H54 (cell line): ENCODE measurements around the gene HMGXB4.

ENCODE experiments used
- DNase-seq: peaks from one replicate; pipeline ENCODE4 v3.0.0; 2011; ENCODE audit warnings: low spot score, mixed read lengths; ENCODE audit not compliant: insufficient read length
- FAIRE-seq: peaks from 3 replicates; lab custom pipeline; 2011; peaks lifted over from hg19 to GRCh38; lab: Jason Lieb, UNC
- POLR2A ChIP-seq: IDR thresholded peaks from 2 replicates; pipeline ENCODE4 v1.6.1; 2011; ENCODE audit warnings: low read depth, mild to moderate bottlenecking, low read length

HMGXB4 gene

GRCh38 chr22:35319244-35319985 lies 62.1 kb downstream of the HMGXB4 start:
- DNase-seq (no peak), FAIRE-seq (no peak)
- TF ChIP-seq POLR2A = no peak

- no peak for TF ChIP-seq POLR2A
- DNase-seq = no peak
- FAIRE-seq = no peak
Measured at GRCh38 chr22:35322126-35322525, 64.8 kb downstream of the HMGXB4 start.

GRCh38 chr22:35322893-35323292 lies 65.6 kb downstream of the HMGXB4 start:
- DNase-seq (no peak), FAIRE-seq (no peak)
- TF ChIP-seq POLR2A = no peak

GRCh38 chr22:35323305-35323704 lies 66.0 kb downstream of the HMGXB4 start:
- FAIRE-seq (no peak), DNase-seq (no peak)
- TF ChIP-seq POLR2A = no peak

GRCh38 chr22:35324067-35324466 lies 66.8 kb downstream of the HMGXB4 start:
- DNase-seq (no peak), FAIRE-seq (no peak)
- no peak for TF ChIP-seq POLR2A

- FAIRE-seq (no peak), DNase-seq (no peak)
- no peak for TF ChIP-seq POLR2A
Measured at GRCh38 chr22:35324762-35325161, 67.5 kb downstream of the HMGXB4 start.

DNA sequence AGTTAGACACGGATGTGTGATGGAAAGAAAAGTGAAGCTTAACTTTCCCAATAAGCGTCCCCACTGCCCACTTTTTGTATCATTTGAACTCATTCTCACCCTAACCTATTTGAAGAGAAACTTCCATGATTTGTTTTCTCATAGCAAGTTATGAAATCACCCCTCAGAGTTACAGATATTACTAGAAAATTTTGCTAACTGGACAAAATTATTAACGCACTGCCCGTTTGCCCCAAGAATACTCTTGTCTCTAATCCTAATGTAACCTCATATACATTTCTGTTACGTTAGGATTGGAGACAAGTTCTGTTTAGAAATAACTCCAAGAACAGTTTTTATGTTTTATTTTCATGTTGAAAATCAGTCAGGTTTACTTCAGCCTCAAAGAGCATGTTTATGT lies 67.9 kb downstream of the HMGXB4 start:
- DNase-seq (no peak), FAIRE-seq (no peak)
- no peak for TF ChIP-seq POLR2A

DNA sequence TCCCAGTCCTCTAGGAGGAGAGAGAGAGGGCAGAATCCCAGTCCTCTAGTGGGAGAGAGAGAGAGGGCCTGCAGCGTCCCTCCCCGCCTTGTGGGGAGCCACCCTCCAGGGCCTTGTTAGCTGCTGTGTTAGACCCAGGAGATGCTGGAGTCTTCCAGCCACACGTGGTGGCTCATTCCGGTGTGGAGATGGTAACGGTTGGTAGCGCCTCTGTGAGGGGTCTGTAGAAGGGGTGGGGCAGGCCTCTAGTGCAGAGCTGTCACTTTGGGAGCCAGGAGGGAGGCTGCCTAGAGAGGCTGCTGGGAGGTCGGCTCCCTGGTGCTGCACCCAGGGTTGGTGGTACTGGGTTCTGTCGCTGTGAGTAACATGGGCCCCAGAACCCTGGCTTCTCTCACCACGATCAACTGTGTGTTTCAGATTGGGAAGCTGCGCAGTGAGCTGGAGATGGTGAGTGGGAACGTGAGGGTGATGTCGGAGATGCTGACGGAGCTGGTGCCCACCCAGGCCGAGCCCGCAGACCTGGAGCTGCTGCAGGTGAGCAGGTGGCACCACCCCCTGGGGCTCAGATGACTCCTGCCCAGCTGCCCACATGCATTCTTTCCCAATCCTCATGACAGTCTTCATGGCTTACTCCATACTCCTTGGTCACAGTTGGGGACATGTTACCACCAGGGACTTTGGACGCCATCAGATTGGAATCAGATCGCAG lies 69.7 kb downstream of the HMGXB4 start:
- no peak for FAIRE-seq
- no peak for DNase-seq
- no peak for TF ChIP-seq POLR2A

GRCh38 chr22:35327690-35328471 lies 70.6 kb downstream of the HMGXB4 start:
- FAIRE-seq = no peak
- no peak for TF ChIP-seq POLR2A

DNA sequence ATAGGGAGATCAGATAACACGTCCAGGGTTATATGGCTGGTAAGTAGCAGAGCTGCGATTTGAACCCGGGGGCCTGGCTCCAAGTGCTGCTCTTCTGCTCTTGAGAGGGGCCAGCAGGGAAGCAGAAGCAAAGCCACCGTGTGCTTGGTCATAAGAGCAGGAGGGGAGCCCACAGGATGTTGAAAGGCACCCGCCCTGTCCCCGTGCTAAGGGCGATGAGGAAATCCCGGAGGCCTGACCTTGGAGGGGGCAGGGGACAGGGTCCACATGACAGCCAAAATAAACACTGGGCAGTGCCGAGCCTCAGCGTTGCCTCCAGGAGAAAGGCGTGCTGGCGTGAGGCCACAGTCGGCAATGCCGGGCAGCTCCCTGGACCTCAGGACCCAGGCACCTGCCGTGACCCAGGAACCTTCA lies 71.2 kb downstream of the HMGXB4 start:
- DNase-seq (no peak), FAIRE-seq (no peak)
- TF ChIP-seq POLR2A = no peak

More at GRCh38 chr22:35327690-35328471, 70.6 kb downstream of the HMGXB4 start:
- no peak for DNase-seq

- DNase-seq (no peak), FAIRE-seq (no peak)
- TF ChIP-seq POLR2A = no peak
Measured at GRCh38 chr22:35329114-35329847, 72.0 kb downstream of the HMGXB4 start.

- no peak for TF ChIP-seq POLR2A
- DNase-seq = no peak
- no peak for FAIRE-seq
Measured at GRCh38 chr22:35330258-35330861, 73.1 kb downstream of the HMGXB4 start.

- FAIRE-seq = no peak
- no peak for DNase-seq
- TF ChIP-seq POLR2A = no peak
Measured at GRCh38 chr22:35332278-35332677, 75.0 kb downstream of the HMGXB4 start.
